Activated CD4-positive, CD25-positive, alpha-beta regulatory T cell treated with anti-CD3 and anti-CD28 coated beads, Interleukin-2, amount 50 U/mL, for 72 hours (primary cell): Measurements from ENCODE around the gene TCEAL5.
"Not testable (repeated sequence)": the region's sequence is repeated elsewhere in the genome, so short reads cannot be mapped to it uniquely, and the experiment has no call there.

Experiments used
- DNase-seq: peaks from one replicate; pipeline ENCODE4 v3.0.0; 2021

The TCEAL5 gene

GRCh38 chrX:103233263-103233662, 43.3 kb downstream of the TCEAL5 start:
- DNase-seq, result no peak

GRCh38 chrX:103225918-103226317, 50.6 kb downstream of the TCEAL5 start:
- DNase-seq, result not testable (repeated sequence)
